H9 (cell line): ENCODE measurements around the gene LRPPRC. TPM values are rescaled to one million over a fixed set of nuclear protein-coding genes. Genes with fewer than 3 reads are reported as not detected.

Experiments
- DNase-seq: peaks from one replicate; pipeline ENCODE4 v3.0.0-alpha.2; 2017
- H2AFZ ChIP-seq: one replicate; pipeline ENCODE4 v1.6.1; 2013; ENCODE audit warnings: mild to moderate bottlenecking, low read length, control low read depth, moderate library complexity
- H2AK5ac ChIP-seq: 2 replicates; pipeline ENCODE4 v1.6.1; 2013; ENCODE audit warnings: low read length, control low read depth, mixed read lengths; ENCODE audit not compliant: insufficient read length
- H2BK120ac ChIP-seq: one replicate; pipeline ENCODE4 v1.6.1; 2013; ENCODE audit warnings: low read depth, mild to moderate bottlenecking, low read length, control low read depth, inconsistent platforms; ENCODE audit not compliant: poor library complexity, severe bottlenecking
- H2BK12ac ChIP-seq: 2 replicates; pipeline ENCODE4 v1.6.1; 2013; ENCODE audit warnings: low read length, control low read depth, mixed read lengths, low read depth; ENCODE audit not compliant: insufficient read length
- H2BK15ac ChIP-seq: 2 replicates; pipeline ENCODE4 v1.6.1; 2013; ENCODE audit warnings: low read depth, low read length, control low read depth
- H2BK20ac ChIP-seq: one replicate; pipeline ENCODE4 v1.6.1; 2013; ENCODE audit warnings: low read depth, mild to moderate bottlenecking, low read length, control low read depth, inconsistent platforms; ENCODE audit not compliant: poor library complexity, severe bottlenecking
- H2BK5ac ChIP-seq: 2 replicates; pipeline ENCODE4 v1.6.1; 2013; ENCODE audit warnings: low read length, control low read depth, mixed read lengths; ENCODE audit not compliant: insufficient read length
- H3K14ac ChIP-seq: 2 replicates; pipeline ENCODE4 v1.6.1; 2013; ENCODE audit warnings: low read length, control low read depth; ENCODE audit not compliant: insufficient read depth
- H3K18ac ChIP-seq: 2 replicates; pipeline ENCODE4 v1.6.1; 2013; ENCODE audit warnings: low read depth, mild to moderate bottlenecking, mixed read lengths, low read length, control low read depth; ENCODE audit not compliant: insufficient read length
- H3K23ac ChIP-seq: 2 replicates; pipeline ENCODE4 v1.6.1; 2013; ENCODE audit warnings: low read length, control low read depth, mixed read lengths, low read depth; ENCODE audit not compliant: insufficient read length
- H3K23me2 ChIP-seq: 2 replicates; pipeline ENCODE4 v1.6.1; 2013; ENCODE audit warnings: low read depth, mild to moderate bottlenecking, mixed read lengths, low read length, control low read depth; ENCODE audit not compliant: insufficient read length, poor library complexity, severe bottlenecking
- H3K27ac ChIP-seq: 2 replicates; pipeline ENCODE4 v1.5.1; 2013; ENCODE audit warnings: low read length, control low read depth, mixed read lengths, low read depth; ENCODE audit not compliant: insufficient read length
- H3K27me3 ChIP-seq: 2 replicates; pipeline ENCODE4 v1.6.1; 2013; ENCODE audit warnings: low read length, control low read depth, inconsistent platforms; ENCODE audit not compliant: insufficient read depth
- H3K4ac ChIP-seq: 2 replicates; pipeline ENCODE4 v1.6.1; 2013; ENCODE audit warnings: low read depth, mild to moderate bottlenecking, control low read depth, inconsistent platforms, low read length, moderate library complexity
- H3K4me1 ChIP-seq: 2 replicates; pipeline ENCODE4 v1.6.1; 2013; ENCODE audit warnings: low read length, control low read depth, inconsistent platforms; ENCODE audit not compliant: insufficient read depth
- H3K4me2 ChIP-seq: 2 replicates; pipeline ENCODE4 v1.6.1; 2013; ENCODE audit warnings: low read length, control low read depth, mixed read lengths; ENCODE audit not compliant: insufficient read length, insufficient read depth
- H3K56ac ChIP-seq: 2 replicates; pipeline ENCODE4 v1.6.1; 2013; ENCODE audit warnings: low read depth, mild to moderate bottlenecking, mixed read lengths, low read length, control low read depth; ENCODE audit not compliant: insufficient read length
- H3K79me1 ChIP-seq: 2 replicates; pipeline ENCODE4 v1.6.1; 2013; ENCODE audit warnings: low read depth, mild to moderate bottlenecking, moderate library complexity, low read length, control low read depth, inconsistent platforms; ENCODE audit not compliant: insufficient read depth, poor library complexity, severe bottlenecking
- H3K79me2 ChIP-seq: 2 replicates; pipeline ENCODE4 v1.6.1; 2013; ENCODE audit warnings: low read length, control low read depth, inconsistent platforms; ENCODE audit not compliant: insufficient read depth
- H3K9ac ChIP-seq: 2 replicates; pipeline ENCODE4 v1.6.1; 2013; ENCODE audit warnings: low read length, control low read depth, mixed read lengths; ENCODE audit not compliant: insufficient read length; ENCODE audit errors: extremely low read depth
- H3K9me3 ChIP-seq: one replicate; pipeline ENCODE4 v1.6.1; 2013; ENCODE audit warnings: low read depth, low read length, inconsistent platforms; ENCODE audit not compliant: control insufficient read depth
- H3T11ph ChIP-seq: one replicate; pipeline ENCODE4 v1.6.1; 2013; ENCODE audit warnings: mild to moderate bottlenecking, low read length, control low read depth, inconsistent platforms
- H4K20me1 ChIP-seq: one replicate; pipeline ENCODE4 v1.6.1; 2013; ENCODE audit not compliant: control insufficient read depth, insufficient read length, insufficient read depth
- H4K5ac ChIP-seq: 2 replicates; pipeline ENCODE4 v1.6.1; 2013; ENCODE audit warnings: low read depth, mild to moderate bottlenecking, mixed read lengths, low read length, control low read depth; ENCODE audit not compliant: insufficient read length
- H4K8ac ChIP-seq: replicated peaks from 2 replicates; pipeline ENCODE4 v1.6.1; 2013; ENCODE audit warnings: low read length, control low read depth, mixed read lengths, low read depth; ENCODE audit not compliant: insufficient read length
- H4K91ac ChIP-seq: 2 replicates; pipeline ENCODE4 v1.6.1; 2013; ENCODE audit warnings: low read depth, mild to moderate bottlenecking, moderate library complexity, mixed read lengths, low read length, control low read depth; ENCODE audit not compliant: insufficient read length
- H3K27ac Mint-ChIP-seq, 3 experiments: 2 replicates in 2 of 3; 3 replicates in 1 of 3; pipeline ENCODE4 v1.8.0; 2020 to 2021; ENCODE audit warnings: mixed read lengths in 3 of 3, mild to moderate bottlenecking in 1 of 3, moderate library complexity in 1 of 3
- H3K27me3 Mint-ChIP-seq: 2 replicates; pipeline ENCODE4 v1.8.0; 2021; ENCODE audit warnings: low read depth, mild to moderate bottlenecking, moderate library complexity, mixed read lengths
- H3K36me3 Mint-ChIP-seq, 3 experiments: 2 replicates in 2 of 3; 3 replicates in 1 of 3; pipeline ENCODE4 v1.8.0; 2020 to 2021; ENCODE audit warnings: low read depth in 3 of 3, mixed read lengths in 3 of 3; ENCODE audit not compliant: insufficient read depth in 1 of 3
- H3K4me1 Mint-ChIP-seq, 2 experiments: 2 replicates each; pipeline ENCODE4 v1.8.0; 2020; ENCODE audit warnings: mixed read lengths in 2 of 2
- H3K4me3 Mint-ChIP-seq, 2 experiments: 2 replicates in 1 of 2; 3 replicates in 1 of 2; pipeline ENCODE4 v1.8.0; 2020 to 2021; ENCODE audit warnings: mild to moderate bottlenecking in 2 of 2, mixed read lengths in 2 of 2, moderate library complexity in 1 of 2
- H3K9me3 Mint-ChIP-seq, 2 experiments: 2 replicates in 1 of 2; 3 replicates in 1 of 2; pipeline ENCODE4 v1.8.0; 2020; ENCODE audit warnings: mild to moderate bottlenecking in 2 of 2, mixed read lengths in 2 of 2, moderate library complexity in 1 of 2
- WGBS: extraction: QIAGEN DNeasy Blood & Tissue Kit; methylation state at CpG from one replicate; pipeline ENCODE4 v1.1.7; 2013; ENCODE audit warnings: missing lambda C conversion rate, low lambda C conversion rate, mixed read lengths; ENCODE audit not compliant: insufficient read length; ENCODE audit errors: extremely low coverage; 5-methylcytosine and 5-hydroxymethylcytosine counted together
- total RNA-seq: library from RNA; stranded (reverse); gene quantifications from 2 replicates; pipeline ENCODE4 v1.2.1, GENCODE V29; 2021
- TF ChIP-seq, protein P1 (sequence below): fragments of 200-600 bp; sonication (generic); conservative IDR thresholded peaks from 3 replicates; pipeline ENCODE4 v1.8.0; 2021; ENCODE audit warnings: antibody characterized with exemption, mild to moderate bottlenecking

LRPPRC gene
- total RNA-seq, 1 experiment from 2014 or later, result 182 TPM

DNA sequence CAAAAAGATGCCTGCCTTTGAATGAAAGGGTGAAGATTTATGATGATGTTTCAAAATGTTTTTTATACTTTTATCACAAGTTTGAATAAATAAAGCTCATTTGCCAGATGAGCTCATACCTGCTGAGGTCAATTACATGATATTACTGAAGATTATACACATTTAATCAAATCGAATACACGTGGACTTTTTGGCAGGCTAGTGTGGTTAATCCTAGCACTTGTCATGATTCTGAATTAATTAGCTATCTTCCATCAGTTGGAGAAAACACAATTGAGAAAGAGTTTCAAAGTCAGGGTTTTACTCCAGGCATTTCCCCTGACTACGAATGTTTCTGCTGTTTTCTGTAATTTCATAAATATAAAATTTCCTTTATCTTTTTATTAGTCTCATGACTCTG, 54.4 kb downstream of the LRPPRC start:
- H3K56ac ChIP-seq, result no peak overlapping the region
- no peak overlapping the region for H3K18ac ChIP-seq
- peaks cover 5% of the 10 kb centered on the region for H3K4me1 ChIP-seq
- H3K79me1 ChIP-seq, result no peaks in the 10 kb centered on the region
- H2AK5ac ChIP-seq, result no peak overlapping the region
- H3T11ph ChIP-seq, result no peak overlapping the region
- no peaks in the 10 kb centered on the region for H3K27me3 Mint-ChIP-seq
- no peak overlapping the region for H3K4ac ChIP-seq
- H4K20me1 ChIP-seq, result no peaks in the 10 kb centered on the region
- peaks cover 28 to 53% of the 10 kb centered on the region in 2 experiments for H3K4me1 Mint-ChIP-seq
- no peak overlapping the region for H2BK5ac ChIP-seq
- H2BK120ac ChIP-seq, result no peak overlapping the region
- no peak overlapping the region for H2BK12ac ChIP-seq
- H3K23me2 ChIP-seq, result no peaks in the 10 kb centered on the region
- no peak overlapping the region for H3K23ac ChIP-seq
- H2AFZ ChIP-seq, result no peak overlapping the region
- no peak overlapping the region for H4K91ac ChIP-seq
- H3K14ac ChIP-seq, result no peak overlapping the region
- no peak overlapping the region for H4K8ac ChIP-seq
- no peak overlapping the region for H3K27ac ChIP-seq
- no peaks in the 10 kb centered on the region for H3K27me3 ChIP-seq
- H3K9me3 Mint-ChIP-seq, result no peaks in the 10 kb centered on the region
- WGBS, result no CpG with 5 or more reads among the region's 3 CpGs
- H3K4me3 Mint-ChIP-seq, result no peak overlapping the region
- peaks cover 22 to 74% (median 59%) of the 10 kb centered on the region in 3 experiments; a peak in 6 of 7 replicates for H3K36me3 Mint-ChIP-seq
- H3K79me2 ChIP-seq, result 0 out of 2 replicates have a peak, but pooled peaks cover 2% of the 10 kb centered on the region
- no peak overlapping the region for H2BK20ac ChIP-seq
- no peak overlapping the region for H4K5ac ChIP-seq
- H2BK15ac ChIP-seq, result no peak overlapping the region
- peak overlapping the region in 1 of 3 experiments; percentile 44; a peak in 1 of 7 replicates for H3K27ac Mint-ChIP-seq
- no peak for DNase-seq
- no peaks in the 10 kb centered on the region for H3K9me3 ChIP-seq
- no peak overlapping the region for H3K4me2 ChIP-seq
- H3K9ac ChIP-seq, result no peak overlapping the region
- TF ChIP-seq, protein P1, sequence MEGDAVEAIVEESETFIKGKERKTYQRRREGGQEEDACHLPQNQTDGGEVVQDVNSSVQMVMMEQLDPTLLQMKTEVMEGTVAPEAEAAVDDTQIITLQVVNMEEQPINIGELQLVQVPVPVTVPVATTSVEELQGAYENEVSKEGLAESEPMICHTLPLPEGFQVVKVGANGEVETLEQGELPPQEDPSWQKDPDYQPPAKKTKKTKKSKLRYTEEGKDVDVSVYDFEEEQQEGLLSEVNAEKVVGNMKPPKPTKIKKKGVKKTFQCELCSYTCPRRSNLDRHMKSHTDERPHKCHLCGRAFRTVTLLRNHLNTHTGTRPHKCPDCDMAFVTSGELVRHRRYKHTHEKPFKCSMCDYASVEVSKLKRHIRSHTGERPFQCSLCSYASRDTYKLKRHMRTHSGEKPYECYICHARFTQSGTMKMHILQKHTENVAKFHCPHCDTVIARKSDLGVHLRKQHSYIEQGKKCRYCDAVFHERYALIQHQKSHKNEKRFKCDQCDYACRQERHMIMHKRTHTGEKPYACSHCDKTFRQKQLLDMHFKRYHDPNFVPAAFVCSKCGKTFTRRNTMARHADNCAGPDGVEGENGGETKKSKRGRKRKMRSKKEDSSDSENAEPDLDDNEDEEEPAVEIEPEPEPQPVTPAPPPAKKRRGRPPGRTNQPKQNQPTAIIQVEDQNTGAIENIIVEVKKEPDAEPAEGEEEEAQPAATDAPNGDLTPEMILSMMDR, result no peak
